CD4-positive, alpha-beta T cell (primary cell): ENCODE measurements around the gene GRIA4. TPM values are rescaled to one million over a fixed set of nuclear protein-coding genes. Genes with fewer than 3 reads are reported as not detected.

Source experiments
- ATAC-seq: fragments of 200-7000 bp; cut with Tn5 transposase; one replicate; pipeline ENCODE4 v1.10.0; 2022; ENCODE audit warnings: mild to moderate bottlenecking; ENCODE audit not compliant: poor library complexity
- CTCF ChIA-PET: fragments of 350-600 bp; sonication (Branson Sonifier 250); formaldehyde crosslinking; loops from one replicate; lab custom pipeline; 2021; ENCODE audit warnings: antibody characterized with exemption, inconsistent platforms; lab: Charles Lee
- POLR2A ChIA-PET: fragments of 350-600 bp; sonication (Branson Sonifier 250); formaldehyde crosslinking; loops from one replicate; lab custom pipeline; 2021; ENCODE audit warnings: antibody characterized with exemption, inconsistent platforms; lab: Charles Lee
- DNase-seq, 14 experiments: peaks; one replicate each; pipeline ENCODE4 v3.0.0-alpha.2; 2013 to 2020; ENCODE audit warnings: mixed read lengths in 2 of 14
- H3K27ac ChIP-seq, 2 donors: one replicate each; pipeline versions ENCODE4 v1.5.1 to v1.7.0; 2013; ENCODE audit warnings: low read length in 2 of 2, low read depth in 1 of 2, mild to moderate bottlenecking in 1 of 2
- H3K27me3 ChIP-seq, 2 experiments: 1 replicate in 1 of 2; 2 replicates in 1 of 2; pipeline versions ENCODE4 v1.6.1 to v1.7.0; 2013; ENCODE audit warnings: low read length in 2 of 2, control low read depth in 1 of 2, mild to moderate bottlenecking in 1 of 2, moderate library complexity in 1 of 2; ENCODE audit not compliant: insufficient read depth in 2 of 2, control insufficient read depth in 1 of 2
- H3K36me3 ChIP-seq: one replicate; pipeline ENCODE4 v1.6.1; 2013; ENCODE audit warnings: low read length, control low read depth; ENCODE audit not compliant: insufficient read depth
- H3K4me1 ChIP-seq: one replicate; pipeline ENCODE4 v1.6.1; 2013; ENCODE audit warnings: low read length, control low read depth; ENCODE audit not compliant: insufficient read depth
- H3K4me3 ChIP-seq: one replicate; pipeline ENCODE4 v1.5.1; 2013; ENCODE audit warnings: mild to moderate bottlenecking, low read length, moderate library complexity
- H3K9me3 ChIP-seq, 2 experiments: 1 replicate in 1 of 2; 2 replicates in 1 of 2; pipeline versions ENCODE4 v1.6.1 to v1.7.0; 2013; ENCODE audit warnings: low read length in 2 of 2, mild to moderate bottlenecking in 2 of 2, control low read depth in 1 of 2, moderate library complexity in 1 of 2; ENCODE audit not compliant: control insufficient read depth in 1 of 2, insufficient read depth in 1 of 2
- H3K27ac Mint-ChIP-seq: one replicate; pipeline ENCODE4 v1.8.0; 2020; ENCODE audit warnings: mixed read lengths
- H3K27me3 Mint-ChIP-seq: one replicate; pipeline ENCODE4 v1.8.0; 2021; ENCODE audit warnings: mixed read lengths
- H3K36me3 Mint-ChIP-seq: one replicate; pipeline ENCODE4 v1.8.0; 2021; ENCODE audit warnings: low read depth, mixed read lengths
- H3K4me1 Mint-ChIP-seq: one replicate; pipeline ENCODE4 v1.8.0; 2021; ENCODE audit warnings: low read depth, mixed read lengths
- H3K4me3 Mint-ChIP-seq: one replicate; pipeline ENCODE4 v1.8.0; 2020; ENCODE audit warnings: mild to moderate bottlenecking, mixed read lengths
- H3K9me3 Mint-ChIP-seq: one replicate; pipeline ENCODE4 v1.8.0; 2020; ENCODE audit warnings: mixed read lengths
- intact Hi-C, 2 experiments: fragments of 100-400 bp; cut with DNase I in 1 of 2; cut with micrococcal nuclease in 1 of 2; formaldehyde crosslinking; loops; one replicate each; pipeline versions ENCODE4 v1.15.1 to v1.9.0; 2023 to 2025; cut with DNase I, micrococcal nuclease
- total RNA-seq, 174 experiments: library from RNA in 2 of 174; stranded (reverse) in 2 of 174; gene quantifications; one replicate each; pipeline ENCODE4 v1.2.3 and lab custom pipeline; 2021 to 2026
- TF ChIP-seq, protein P1 (sequence below): fragments of 200-600 bp; IDR thresholded peaks from one replicate; pipeline ENCODE4 v1.8.0; 2022; ENCODE audit warnings: antibody characterized with exemption, mild to moderate bottlenecking

Gene GRIA4
- total RNA-seq, 2 experiments from 2014 or later: not detected

DNA sequence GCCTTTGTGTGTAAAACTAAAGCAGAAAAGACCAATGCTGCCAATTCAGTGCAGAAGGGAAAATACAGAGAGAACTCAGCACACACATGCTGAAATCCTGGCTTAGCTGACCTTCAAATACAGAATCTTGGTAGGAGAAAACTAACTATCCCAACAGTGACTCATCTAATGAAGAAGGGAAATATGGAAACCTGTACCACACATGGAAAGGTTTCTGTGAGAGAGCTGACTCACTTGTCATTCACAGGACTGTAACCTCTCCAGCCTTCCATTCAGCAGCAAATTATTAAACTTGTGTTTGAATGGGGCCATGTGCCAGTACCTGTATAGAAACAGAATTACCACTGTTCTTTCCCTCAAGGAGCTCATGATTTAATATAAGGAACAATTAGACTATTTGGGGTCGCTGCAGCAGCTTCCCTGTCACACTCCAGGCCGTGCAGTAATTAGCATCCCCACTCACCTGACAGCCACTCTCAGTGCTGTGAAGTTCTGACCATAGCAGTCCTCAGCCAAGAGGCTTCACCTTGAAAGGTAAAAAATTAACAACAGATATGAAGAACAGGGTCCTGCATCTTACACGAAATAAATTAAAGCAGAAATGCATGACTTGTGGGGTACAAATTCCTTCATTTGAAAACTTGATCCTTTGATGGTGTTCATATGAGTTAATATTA, 358.3 kb downstream of the GRIA4 start:
- Mint-ChIP-seq H3K36me3 (no peaks in the 10 kb centered on the region), H3K4me1 (no peaks in the 10 kb centered on the region), H3K9me3 (no peaks in the 10 kb centered on the region), H3K27ac (no peak overlapping the region), H3K4me3 (no peak overlapping the region), H3K27me3 (no peaks in the 10 kb centered on the region)
- no peak for DNase-seq
- intact Hi-C loops: no loop called here
- Histone ChIP-seq H3K4me3 (no peak overlapping the region), H3K4me1 (no peaks in the 10 kb centered on the region), H3K36me3 (no peaks in the 10 kb centered on the region), H3K9me3 (no peaks in the 10 kb centered on the region), H3K27ac (no peak overlapping the region), H3K27me3 (no peaks in the 10 kb centered on the region)
- TF ChIP-seq, protein P1, sequence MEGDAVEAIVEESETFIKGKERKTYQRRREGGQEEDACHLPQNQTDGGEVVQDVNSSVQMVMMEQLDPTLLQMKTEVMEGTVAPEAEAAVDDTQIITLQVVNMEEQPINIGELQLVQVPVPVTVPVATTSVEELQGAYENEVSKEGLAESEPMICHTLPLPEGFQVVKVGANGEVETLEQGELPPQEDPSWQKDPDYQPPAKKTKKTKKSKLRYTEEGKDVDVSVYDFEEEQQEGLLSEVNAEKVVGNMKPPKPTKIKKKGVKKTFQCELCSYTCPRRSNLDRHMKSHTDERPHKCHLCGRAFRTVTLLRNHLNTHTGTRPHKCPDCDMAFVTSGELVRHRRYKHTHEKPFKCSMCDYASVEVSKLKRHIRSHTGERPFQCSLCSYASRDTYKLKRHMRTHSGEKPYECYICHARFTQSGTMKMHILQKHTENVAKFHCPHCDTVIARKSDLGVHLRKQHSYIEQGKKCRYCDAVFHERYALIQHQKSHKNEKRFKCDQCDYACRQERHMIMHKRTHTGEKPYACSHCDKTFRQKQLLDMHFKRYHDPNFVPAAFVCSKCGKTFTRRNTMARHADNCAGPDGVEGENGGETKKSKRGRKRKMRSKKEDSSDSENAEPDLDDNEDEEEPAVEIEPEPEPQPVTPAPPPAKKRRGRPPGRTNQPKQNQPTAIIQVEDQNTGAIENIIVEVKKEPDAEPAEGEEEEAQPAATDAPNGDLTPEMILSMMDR: no peak
- ChIA-PET CTCF (no interaction called here), POLR2A (no interaction called here)
- no peak for ATAC-seq

- intact Hi-C loops: no loop called here
Observed at GRCh38 chr11:105969756-105970155, 359.9 kb downstream of the GRIA4 start.

GRCh38 chr11:105975128-105975527, 365.3 kb downstream of the GRIA4 start:
- ATAC-seq: no peak
- no peak overlapping the region for H3K27ac ChIP-seq
- no peak overlapping the region for H3K4me3 ChIP-seq
- Mint-ChIP-seq H3K9me3 (no peaks in the 10 kb centered on the region), H3K4me3 (no peak overlapping the region), H3K4me1 (no peaks in the 10 kb centered on the region), H3K36me3 (no peaks in the 10 kb centered on the region), H3K27ac (no peak overlapping the region), H3K27me3 (no peaks in the 10 kb centered on the region)
- intact Hi-C loops: no loop called here
- ChIA-PET CTCF (no interaction called here), POLR2A (no interaction called here)
- DNase-seq: no peak
- no peaks in the 10 kb centered on the region for H3K4me1 ChIP-seq
- TF ChIP-seq, protein P1: no peak
- peaks cover 0 to 4% of the 10 kb centered on the region in 2 experiments for H3K9me3 ChIP-seq
- H3K36me3 ChIP-seq: no peaks in the 10 kb centered on the region
- no peaks in the 10 kb centered on the region for H3K27me3 ChIP-seq

More at GRCh38 chr11:105969756-105970155, 359.9 kb downstream of the GRIA4 start:
- DNase-seq: no peak
- no peak overlapping the region for H3K4me3 Mint-ChIP-seq
- no peak for ATAC-seq
- TF ChIP-seq, protein P1: no peak
- no peaks in the 10 kb centered on the region for H3K36me3 Mint-ChIP-seq
- no peaks in the 10 kb centered on the region for H3K4me1 Mint-ChIP-seq
- Histone ChIP-seq H3K9me3 (no peaks in the 10 kb centered on the region), H3K4me3 (no peak overlapping the region), H3K36me3 (no peaks in the 10 kb centered on the region), H3K4me1 (no peaks in the 10 kb centered on the region), H3K27ac (no peak overlapping the region), H3K27me3 (no peaks in the 10 kb centered on the region)
- H3K27ac Mint-ChIP-seq: no peak overlapping the region
- CTCF ChIA-PET: no interaction called here
- H3K9me3 Mint-ChIP-seq: no peaks in the 10 kb centered on the region
- POLR2A ChIA-PET: no interaction called here
- no peaks in the 10 kb centered on the region for H3K27me3 Mint-ChIP-seq
